ENCODE measurements around the gene ARF1.

ARF1 gene

DNA sequence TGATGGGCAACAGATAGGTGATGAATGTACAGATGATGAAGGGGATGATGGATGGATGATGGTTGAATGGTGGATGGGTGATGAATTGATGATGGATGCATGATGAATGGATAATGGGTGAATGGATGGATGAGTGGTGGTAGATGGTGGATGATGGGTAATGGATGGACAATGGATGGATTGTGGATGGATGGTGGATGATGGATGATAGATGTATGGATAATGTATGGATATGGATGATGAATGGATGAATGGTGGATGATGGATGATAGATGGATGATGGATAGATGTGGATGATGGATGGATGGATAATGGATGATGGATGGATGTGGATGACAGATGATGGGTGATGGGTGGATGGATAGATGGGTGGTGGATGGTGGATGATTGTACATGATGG, 40.0 kb upstream of the ARF1 start:
- H3K9ac ChIP-seq (ENCODE audit: low read depth, low read length), result no peak overlapping the region
- H3K4me3 ChIP-seq (ENCODE audit: low read length), result no peak overlapping the region
- no peaks in the 10 kb centered on the region for H3K9me3 ChIP-seq (replicated peaks; ENCODE audit: low read length)
- peaks cover 39% of the 10 kb centered on the region for H3K27me3 ChIP-seq (ENCODE audit: control insufficient read depth, insufficient read depth, low read length)
- H3K4me1 ChIP-seq (ENCODE audit: control insufficient read depth, insufficient read depth, low read length), result no peaks in the 10 kb centered on the region
- H3K4me2 ChIP-seq (ENCODE audit: low read length), result no peak overlapping the region
- H3K36me3 ChIP-seq (ENCODE audit: insufficient read depth, low read length), result no peaks in the 10 kb centered on the region

DNA sequence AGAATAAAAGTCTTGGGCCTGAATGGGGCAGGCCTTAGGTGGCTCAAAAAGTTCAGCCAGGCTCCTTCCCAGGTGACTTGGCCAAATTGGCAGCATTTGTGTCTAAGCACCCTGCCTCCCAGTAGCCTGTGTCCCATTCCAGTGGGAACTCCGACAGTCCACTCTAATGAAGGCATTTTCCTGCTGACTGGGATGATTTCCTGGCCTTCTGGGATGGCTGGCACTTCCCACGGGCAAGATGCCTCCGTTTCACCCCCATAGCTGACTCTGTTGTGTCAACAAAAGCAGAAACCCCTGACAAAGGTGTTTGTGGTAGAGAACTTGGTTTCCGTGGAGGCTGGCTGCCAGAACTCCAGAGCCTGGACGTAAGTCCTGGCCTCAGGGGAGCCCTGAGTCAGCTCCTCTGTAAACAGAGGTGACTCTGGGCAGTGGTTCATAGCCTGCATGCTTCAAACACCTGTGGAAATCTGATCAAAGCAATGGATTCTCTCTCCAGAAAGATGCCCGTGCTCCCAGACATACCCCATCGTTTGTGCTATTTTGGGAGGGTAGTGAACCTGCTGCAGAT, 39.1 kb upstream of the ARF1 start:
- Histone ChIP-seq H3K4me1 (ENCODE audit: control insufficient read depth, insufficient read depth, low read length) (no peaks in the 10 kb centered on the region), H3K27me3 (ENCODE audit: control insufficient read depth, insufficient read depth, low read length) (peaks cover 38% of the 10 kb centered on the region), H3K36me3 (ENCODE audit: insufficient read depth, low read length) (no peaks in the 10 kb centered on the region), H3K9me3 (replicated peaks; ENCODE audit: low read length) (no peaks in the 10 kb centered on the region), H3K4me3 (ENCODE audit: low read length) (no peak overlapping the region), H3K9ac (ENCODE audit: low read depth, low read length) (no peak overlapping the region), H3K4me2 (ENCODE audit: low read length) (no peak overlapping the region)

GRCh38 chr1:228044961-228045360, 37.5 kb upstream of the ARF1 start:
- Histone ChIP-seq H3K4me2 (ENCODE audit: low read length) (no peak overlapping the region), H3K27me3 (ENCODE audit: control insufficient read depth, insufficient read depth, low read length) (peaks cover 28% of the 10 kb centered on the region), H3K36me3 (ENCODE audit: insufficient read depth, low read length) (no peaks in the 10 kb centered on the region), H3K4me3 (ENCODE audit: low read length) (no peak overlapping the region), H3K9me3 (replicated peaks; ENCODE audit: low read length) (no peaks in the 10 kb centered on the region), H3K4me1 (ENCODE audit: control insufficient read depth, insufficient read depth, low read length) (no peaks in the 10 kb centered on the region), H3K9ac (ENCODE audit: low read depth, low read length) (no peak overlapping the region)

DNA sequence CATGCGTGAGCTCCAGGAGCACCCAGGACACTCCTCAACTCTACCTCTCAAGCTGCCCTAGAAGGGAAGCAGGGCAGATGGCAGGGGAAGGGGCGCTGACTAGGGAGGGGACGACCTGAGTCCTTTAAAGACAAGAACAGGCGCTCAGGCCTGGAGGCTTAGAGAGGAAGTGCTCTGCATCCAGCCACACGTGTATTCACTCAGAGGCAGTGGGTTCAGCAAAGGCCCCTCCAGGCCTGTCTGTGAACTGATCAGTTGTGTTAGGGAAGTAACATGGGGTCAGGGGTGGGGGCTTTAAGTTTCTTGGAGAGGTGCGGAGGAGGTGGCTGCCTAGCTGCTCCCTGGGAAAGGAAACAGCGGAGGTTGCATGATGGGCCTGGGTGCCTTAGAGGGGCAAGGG, 37.1 kb upstream of the ARF1 start:
- Histone ChIP-seq H3K36me3 (ENCODE audit: insufficient read depth, low read length) (no peaks in the 10 kb centered on the region), H3K4me3 (ENCODE audit: low read length) (no peak overlapping the region), H3K27me3 (ENCODE audit: control insufficient read depth, insufficient read depth, low read length) (peaks cover 27% of the 10 kb centered on the region), H3K4me2 (ENCODE audit: low read length) (no peak overlapping the region), H3K9ac (ENCODE audit: low read depth, low read length) (no peak overlapping the region), H3K4me1 (ENCODE audit: control insufficient read depth, insufficient read depth, low read length) (no peaks in the 10 kb centered on the region), H3K9me3 (replicated peaks; ENCODE audit: low read length) (no peaks in the 10 kb centered on the region)

GRCh38 chr1:228045871-228046270, 36.6 kb upstream of the ARF1 start:
- Histone ChIP-seq H3K4me1 (ENCODE audit: control insufficient read depth, insufficient read depth, low read length) (no peaks in the 10 kb centered on the region), H3K4me3 (ENCODE audit: low read length) (no peak overlapping the region), H3K36me3 (ENCODE audit: insufficient read depth, low read length) (no peaks in the 10 kb centered on the region), H3K4me2 (ENCODE audit: low read length) (no peak overlapping the region), H3K9ac (ENCODE audit: low read depth, low read length) (no peak overlapping the region), H3K9me3 (replicated peaks; ENCODE audit: low read length) (no peaks in the 10 kb centered on the region), H3K27me3 (ENCODE audit: control insufficient read depth, insufficient read depth, low read length) (peaks cover 26% of the 10 kb centered on the region)

DNA sequence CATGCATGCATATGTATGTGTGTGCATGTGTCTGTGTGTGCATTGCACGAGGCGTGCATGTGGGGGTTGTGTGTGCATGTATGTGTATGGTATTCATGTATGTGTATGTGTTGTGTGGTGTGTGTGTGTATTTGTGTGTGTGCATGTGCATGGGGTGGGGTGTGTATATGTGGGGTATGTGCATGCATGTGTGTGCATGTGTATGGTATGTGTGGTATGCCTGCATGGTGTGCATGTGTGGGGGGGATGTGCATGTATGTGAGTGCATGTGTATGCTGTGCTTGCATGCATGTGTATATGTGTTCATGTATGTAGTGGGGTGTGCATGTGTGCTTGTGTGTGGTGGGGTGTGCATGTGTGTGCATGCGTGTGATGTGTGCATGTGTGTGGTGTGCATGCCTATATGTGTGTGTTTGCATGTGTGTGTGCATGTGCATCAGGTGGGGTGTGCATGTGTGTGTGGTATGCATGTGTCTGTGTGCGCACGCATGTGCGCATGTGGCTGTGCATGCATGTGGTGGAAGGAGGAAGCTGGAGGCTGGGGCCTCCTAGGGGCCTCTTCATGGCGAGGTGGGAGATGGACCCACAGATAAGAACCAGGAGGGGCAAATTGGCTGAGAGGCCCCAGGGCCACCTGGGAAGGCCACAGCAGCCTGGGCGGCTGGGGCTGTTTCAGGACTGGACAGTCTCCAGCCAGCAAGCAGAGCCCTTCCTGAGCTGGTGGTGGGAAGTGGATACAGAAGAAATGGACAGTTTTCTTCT, 35.9 kb upstream of the ARF1 start:
- H3K9ac ChIP-seq (ENCODE audit: low read depth, low read length), result no peak overlapping the region
- H3K4me3 ChIP-seq (ENCODE audit: low read length), result no peak overlapping the region
- H3K9me3 ChIP-seq (replicated peaks; ENCODE audit: low read length), result no peaks in the 10 kb centered on the region
- H3K27me3 ChIP-seq (ENCODE audit: control insufficient read depth, insufficient read depth, low read length), result peaks cover 29% of the 10 kb centered on the region
- H3K4me2 ChIP-seq (ENCODE audit: low read length), result no peak overlapping the region
- no peaks in the 10 kb centered on the region for H3K36me3 ChIP-seq (ENCODE audit: insufficient read depth, low read length)
- no peaks in the 10 kb centered on the region for H3K4me1 ChIP-seq (ENCODE audit: control insufficient read depth, insufficient read depth, low read length)

- Histone ChIP-seq H3K9me3 (replicated peaks; ENCODE audit: low read length) (no peaks in the 10 kb centered on the region), H3K36me3 (ENCODE audit: insufficient read depth, low read length) (no peaks in the 10 kb centered on the region), H3K4me2 (ENCODE audit: low read length) (no peak overlapping the region), H3K4me1 (ENCODE audit: control insufficient read depth, insufficient read depth, low read length) (no peaks in the 10 kb centered on the region), H3K9ac (ENCODE audit: low read depth, low read length) (no peak overlapping the region), H3K27me3 (ENCODE audit: control insufficient read depth, insufficient read depth, low read length) (peaks cover 30% of the 10 kb centered on the region), H3K4me3 (ENCODE audit: low read length) (no peak overlapping the region)
These were observed 35.4 kb upstream of the ARF1 start for GRCh38 chr1:228047183-228047466.

GRCh38 chr1:228048120-228048519, 34.4 kb upstream of the ARF1 start:
- Histone ChIP-seq H3K9me3 (replicated peaks; ENCODE audit: low read length) (no peaks in the 10 kb centered on the region), H3K9ac (ENCODE audit: low read depth, low read length) (no peak overlapping the region), H3K36me3 (ENCODE audit: insufficient read depth, low read length) (no peaks in the 10 kb centered on the region), H3K4me3 (ENCODE audit: low read length) (no peak overlapping the region), H3K4me2 (ENCODE audit: low read length) (no peak overlapping the region), H3K4me1 (ENCODE audit: control insufficient read depth, insufficient read depth, low read length) (no peaks in the 10 kb centered on the region), H3K27me3 (ENCODE audit: control insufficient read depth, insufficient read depth, low read length) (peaks cover 38% of the 10 kb centered on the region)

- no peaks in the 10 kb centered on the region for H3K9me3 ChIP-seq (replicated peaks; ENCODE audit: low read length)
- no peak overlapping the region for H3K4me3 ChIP-seq (ENCODE audit: low read length)
- no peaks in the 10 kb centered on the region for H3K36me3 ChIP-seq (ENCODE audit: insufficient read depth, low read length)
- no peak overlapping the region for H3K4me2 ChIP-seq (ENCODE audit: low read length)
- no peaks in the 10 kb centered on the region for H3K4me1 ChIP-seq (ENCODE audit: control insufficient read depth, insufficient read depth, low read length)
- no peak overlapping the region for H3K9ac ChIP-seq (ENCODE audit: low read depth, low read length)
- H3K27me3 ChIP-seq (ENCODE audit: control insufficient read depth, insufficient read depth, low read length), result peaks cover 38% of the 10 kb centered on the region
These were observed 33.7 kb upstream of the ARF1 start for GRCh38 chr1:228048659-228049298.

DNA sequence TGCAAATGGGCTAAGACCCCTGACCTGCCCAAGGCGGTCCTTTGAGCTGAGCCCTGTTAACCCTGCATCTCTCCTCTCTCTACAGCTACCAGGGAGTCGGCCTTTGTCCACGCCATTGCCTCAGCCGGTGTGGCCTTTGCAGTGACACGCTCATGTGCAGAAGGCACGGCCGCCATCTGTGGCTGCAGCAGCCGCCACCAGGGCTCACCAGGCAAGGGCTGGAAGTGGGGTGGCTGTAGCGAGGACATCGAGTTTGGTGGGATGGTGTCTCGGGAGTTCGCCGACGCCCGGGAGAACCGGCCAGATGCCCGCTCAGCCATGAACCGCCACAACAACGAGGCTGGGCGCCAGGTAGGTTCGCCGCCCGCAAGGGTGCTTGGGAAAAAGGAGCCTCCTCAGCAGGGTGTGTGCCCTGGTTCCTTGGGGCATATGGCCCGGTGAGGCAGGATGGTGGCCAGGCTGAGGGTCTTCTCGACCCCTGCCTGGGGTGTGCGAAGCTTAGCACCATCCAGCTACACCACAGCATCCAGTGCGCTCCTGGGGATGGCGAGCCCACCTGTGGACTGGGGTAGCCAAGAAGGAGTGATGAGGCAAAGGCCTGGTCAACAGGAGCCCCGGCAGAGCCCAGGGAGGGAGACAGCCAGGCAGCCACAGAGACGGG, 31.8 kb upstream of the ARF1 start:
- H3K9me3 ChIP-seq (replicated peaks; ENCODE audit: low read length), result no peaks in the 10 kb centered on the region
- no peaks in the 10 kb centered on the region for H3K36me3 ChIP-seq (ENCODE audit: insufficient read depth, low read length)
- H3K4me3 ChIP-seq (ENCODE audit: low read length), result no peak overlapping the region
- no peaks in the 10 kb centered on the region for H3K4me1 ChIP-seq (ENCODE audit: control insufficient read depth, insufficient read depth, low read length)
- H3K4me2 ChIP-seq (ENCODE audit: low read length), result no peak overlapping the region
- H3K27me3 ChIP-seq (ENCODE audit: control insufficient read depth, insufficient read depth, low read length), result peaks cover 31% of the 10 kb centered on the region
- H3K9ac ChIP-seq (ENCODE audit: low read depth, low read length), result no peak overlapping the region

GRCh38 chr1:228058172-228058948, 24.1 kb upstream of the ARF1 start:
- H3K4me2 ChIP-seq (ENCODE audit: low read length), result no peak overlapping the region
- H3K9me3 ChIP-seq (replicated peaks; ENCODE audit: low read length), result no peaks in the 10 kb centered on the region
- no peaks in the 10 kb centered on the region for H3K4me1 ChIP-seq (ENCODE audit: control insufficient read depth, insufficient read depth, low read length)
- no peak overlapping the region for H3K9ac ChIP-seq (ENCODE audit: low read depth, low read length)
- no peaks in the 10 kb centered on the region for H3K36me3 ChIP-seq (ENCODE audit: insufficient read depth, low read length)
- H3K4me3 ChIP-seq (ENCODE audit: low read length), result no peak overlapping the region
- peaks cover 52% of the 10 kb centered on the region for H3K27me3 ChIP-seq (ENCODE audit: control insufficient read depth, insufficient read depth, low read length)

Data from skeletal muscle satellite cell (primary cell).